Non-pigmented ciliary epithelial cell (primary cell): ENCODE results near the gene FAIM.
"Not testable (repeated sequence)": the region's sequence is repeated elsewhere in the genome, so short reads cannot be mapped to it uniquely, and the experiment has no call there.

ENCODE experiments used
- DNase-seq: peaks from one replicate; pipeline ENCODE4 v3.0.0-alpha.2; 2010; ENCODE audit warnings: low read depth

Gene FAIM

GRCh38 chr3:138601661-138602060, 6.9 kb upstream of the FAIM start:
- DNase-seq = not testable (repeated sequence)

DNA sequence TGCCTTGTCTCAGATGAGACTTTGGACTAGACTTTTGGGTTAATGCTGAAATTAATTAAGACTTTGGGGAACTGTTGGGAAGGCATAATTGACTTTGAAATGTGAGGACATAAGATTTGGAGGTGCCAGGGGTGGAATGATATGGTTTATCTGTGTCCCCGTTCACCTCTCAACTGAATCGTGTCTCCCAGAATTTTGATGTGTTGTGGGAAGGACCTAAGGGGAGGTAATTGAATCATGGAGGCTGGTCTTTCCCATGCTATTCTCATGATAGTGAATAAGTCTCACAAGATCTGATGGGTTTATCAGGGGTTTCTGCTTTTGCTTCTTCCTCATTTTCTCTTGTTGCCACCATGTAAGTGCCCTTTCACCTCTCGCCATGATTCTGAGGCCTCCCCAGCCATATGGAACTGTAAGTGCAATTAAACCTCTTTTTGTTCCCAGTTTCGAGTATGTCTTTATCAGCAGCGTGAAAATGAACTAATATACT, 4.4 kb upstream of the FAIM start:
- DNase-seq = not testable (repeated sequence)

DNA sequence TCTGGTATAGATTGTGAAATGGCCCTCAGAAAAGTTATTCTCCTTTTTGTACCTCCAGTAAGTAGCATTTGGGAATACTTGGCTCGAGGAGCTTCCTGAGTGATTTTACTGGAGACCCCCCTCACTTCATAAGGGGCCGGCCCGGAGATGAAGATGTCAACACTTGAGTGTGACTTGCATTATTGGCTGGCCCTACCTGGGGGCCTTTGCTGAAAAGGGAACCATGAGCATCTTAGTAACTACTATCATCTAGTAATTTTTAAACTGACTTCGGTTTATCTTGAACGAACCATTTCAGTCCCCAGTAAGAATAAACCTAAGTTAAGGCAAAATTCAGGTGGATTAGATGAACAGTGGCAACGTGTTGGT, 1.3 kb downstream of the FAIM start:
- DNase-seq = no peak

GRCh38 chr3:138615462-138615861, 6.9 kb downstream of the FAIM start:
- no peak for DNase-seq

- DNase-seq = no peak
Measured at GRCh38 chr3:138620431-138620830, 11.9 kb downstream of the FAIM start.

GRCh38 chr3:138624518-138624917, 15.9 kb downstream of the FAIM start:
- DNase-seq = no peak

DNA sequence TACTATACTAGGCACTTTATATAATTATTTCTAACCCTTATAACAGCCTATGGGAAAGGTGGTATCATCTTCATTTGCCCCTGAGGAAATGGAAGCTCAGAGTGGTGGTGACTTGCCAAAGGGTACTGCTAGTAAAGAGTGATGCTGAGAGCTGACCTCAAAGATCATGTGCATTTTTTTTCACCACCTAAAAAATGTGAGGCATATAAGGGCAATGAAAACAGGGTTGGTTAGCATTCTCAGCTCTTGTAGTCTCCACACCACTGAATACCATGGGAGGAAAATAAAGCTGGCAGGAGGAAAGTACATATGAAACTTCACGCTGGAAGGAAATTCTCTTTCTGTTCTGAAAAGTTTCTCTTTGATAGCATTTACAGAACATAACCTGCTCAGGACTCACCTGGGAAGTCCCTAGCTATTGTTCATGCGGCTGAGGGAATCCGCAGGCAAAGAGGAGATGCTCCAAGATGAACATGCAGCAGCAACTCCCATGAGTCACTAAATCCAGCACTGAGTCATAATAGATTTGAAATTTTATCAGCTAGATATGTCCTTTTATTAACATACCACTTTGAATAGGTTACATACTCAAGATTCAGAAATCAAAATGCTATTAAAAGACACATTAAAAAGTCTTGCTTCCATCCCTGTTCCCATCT, 17.3 kb downstream of the FAIM start:
- DNase-seq = peak; percentile 31

- DNase-seq = no peak
Measured at GRCh38 chr3:138629526-138629925, 21.0 kb downstream of the FAIM start.

GRCh38 chr3:138638641-138639040, 30.1 kb downstream of the FAIM start:
- DNase-seq = no peak

- no peak for DNase-seq
Measured at GRCh38 chr3:138640537-138640936, 32.0 kb downstream of the FAIM start.

GRCh38 chr3:138642226-138642926, 33.8 kb downstream of the FAIM start:
- no peak for DNase-seq

DNA sequence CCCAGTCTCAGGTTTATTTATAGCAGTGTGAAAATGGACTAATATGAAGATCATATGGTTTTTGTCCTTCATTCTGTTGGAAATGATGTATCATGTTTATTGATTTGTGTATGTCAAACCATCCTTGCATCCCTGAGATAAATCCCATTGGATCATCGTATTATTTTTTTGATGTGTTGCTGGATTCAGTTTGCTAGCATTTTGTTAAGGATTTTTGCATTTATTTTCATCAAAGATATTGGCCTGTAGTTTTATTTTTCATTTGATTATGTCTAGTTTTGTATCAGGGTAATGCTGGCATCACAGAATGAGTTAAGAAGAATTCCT, 34.3 kb downstream of the FAIM start:
- no peak for DNase-seq

DNA sequence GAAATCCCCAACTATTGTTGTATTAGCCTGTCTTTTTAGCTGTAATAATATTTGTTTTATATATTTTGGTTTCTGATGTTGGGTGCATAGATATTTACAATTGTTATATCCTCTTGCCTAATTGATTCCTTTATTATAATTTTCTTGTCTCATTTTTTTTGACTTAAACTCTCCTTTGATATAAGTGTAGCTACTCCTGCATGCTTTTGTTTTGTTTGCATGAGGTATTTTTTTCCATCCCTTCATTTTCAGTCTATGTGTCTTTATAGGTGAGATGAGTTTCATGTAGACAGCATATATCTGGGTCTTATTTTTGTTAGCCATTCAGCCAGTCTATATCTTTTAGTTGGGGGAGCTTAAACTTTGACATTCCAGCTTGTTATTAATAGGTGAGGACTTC, 37.4 kb downstream of the FAIM start:
- DNase-seq = no peak

DNA sequence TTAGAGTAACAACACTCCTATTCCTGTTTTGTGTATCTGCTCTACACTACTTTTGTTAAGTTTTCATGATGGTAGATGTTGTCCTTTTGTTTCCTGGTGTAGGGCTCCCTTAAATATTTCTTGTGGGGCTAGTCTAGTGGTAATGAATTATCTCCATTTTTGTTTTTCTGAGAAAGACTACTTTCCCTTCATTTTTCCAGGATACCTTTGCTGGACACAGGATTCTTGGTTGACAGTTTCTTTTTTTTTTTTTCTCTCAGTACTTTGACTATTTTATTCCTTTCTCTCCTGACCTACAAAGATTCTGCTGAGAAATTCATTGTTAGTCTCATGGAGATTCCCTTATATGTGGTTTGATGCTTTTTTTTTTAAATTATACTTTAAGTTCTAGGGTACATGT, 37.9 kb downstream of the FAIM start:
- DNase-seq = no peak

DNA sequence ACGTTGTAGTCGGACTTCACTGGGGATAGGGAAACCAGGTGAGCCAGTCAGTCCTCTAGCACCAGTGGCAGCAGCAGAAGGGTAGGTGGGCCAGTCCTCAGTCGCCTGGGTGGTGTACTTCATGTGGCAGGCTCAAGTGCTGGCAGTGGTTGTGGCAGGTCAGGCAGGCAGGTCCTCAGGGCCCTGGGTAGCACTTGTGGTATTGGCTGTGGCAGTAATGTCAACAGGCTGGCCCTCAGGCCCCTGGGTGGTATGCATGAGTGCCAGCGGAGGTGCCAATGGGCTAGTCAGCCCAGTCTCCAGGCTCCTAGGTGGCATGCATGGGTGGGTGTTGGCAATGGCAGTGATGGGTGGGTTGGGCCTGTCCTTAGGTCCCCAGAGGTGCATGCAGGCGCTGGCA, 40.6 kb downstream of the FAIM start:
- no peak for DNase-seq

- no peak for DNase-seq
Measured at GRCh38 chr3:138653567-138653966, 45.0 kb downstream of the FAIM start.

DNA sequence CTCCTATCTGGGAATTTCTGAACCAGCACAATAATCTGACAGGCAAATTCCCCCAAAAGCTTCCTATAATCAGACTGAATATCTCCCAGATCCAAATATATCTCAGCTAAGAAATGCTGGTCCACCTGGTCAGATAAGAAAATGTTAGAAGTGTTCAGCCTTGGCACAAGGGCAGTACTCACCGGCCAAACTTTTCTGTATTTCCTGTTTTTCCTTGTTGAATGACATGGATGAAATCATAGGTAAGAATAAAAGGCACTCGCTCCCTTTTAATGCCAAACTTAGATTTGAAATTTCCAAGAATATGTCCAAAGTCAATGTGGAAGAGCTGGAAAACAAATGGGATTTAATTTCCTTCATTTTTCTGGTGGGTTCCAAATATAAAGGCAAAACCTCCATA, 48.9 kb downstream of the FAIM start:
- DNase-seq = no peak

- DNase-seq = no peak
Measured at GRCh38 chr3:138668107-138668506, 59.5 kb downstream of the FAIM start.

DNA sequence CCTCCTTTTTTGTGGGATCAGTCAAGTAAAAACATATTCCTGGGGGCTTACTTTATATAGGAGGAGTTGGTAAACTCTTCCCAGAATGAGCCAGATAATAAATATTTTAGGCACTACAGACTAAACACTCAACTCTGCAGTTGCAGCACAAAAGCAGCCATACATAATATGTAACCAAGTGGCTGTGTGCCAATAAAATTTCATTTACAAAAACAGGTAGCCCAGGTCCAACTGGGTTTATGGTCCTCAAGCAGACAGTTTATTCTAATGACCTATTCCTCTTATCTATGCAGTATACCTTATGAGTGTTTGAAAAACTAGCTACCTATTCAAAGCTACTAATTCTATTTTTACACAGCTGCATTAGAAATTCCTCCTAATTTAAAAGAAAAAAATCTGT, 61.8 kb downstream of the FAIM start:
- DNase-seq = no peak

GRCh38 chr3:138673641-138674530, 65.3 kb downstream of the FAIM start:
- no peak for DNase-seq

- DNase-seq = no peak
Measured at GRCh38 chr3:138675393-138675792, 66.8 kb downstream of the FAIM start.

GRCh38 chr3:138678086-138678485, 69.5 kb downstream of the FAIM start:
- no peak for DNase-seq

DNA sequence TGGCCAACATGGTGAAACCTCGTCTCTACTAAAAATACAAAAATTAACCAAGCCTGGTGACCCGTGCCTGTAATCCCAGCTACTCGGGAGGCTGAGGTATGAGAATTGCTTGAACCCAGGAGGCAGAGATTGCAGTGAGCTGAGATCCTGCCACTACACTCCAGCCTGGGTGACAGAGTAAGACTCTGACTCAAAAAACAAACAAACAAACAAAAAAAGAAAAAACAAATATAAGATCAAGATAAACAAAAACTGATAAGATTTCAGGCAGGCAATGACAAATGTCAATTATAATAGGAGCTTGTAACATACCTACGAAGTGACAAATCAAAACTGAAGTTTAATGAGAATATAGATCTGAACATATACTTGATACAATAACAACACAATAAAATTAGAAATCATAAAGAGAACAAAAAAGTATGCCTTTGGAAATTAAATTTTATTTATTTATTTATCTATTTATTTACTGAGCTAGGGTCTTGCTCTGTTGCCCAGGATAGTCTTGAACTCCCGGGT, 70.4 kb downstream of the FAIM start:
- no peak for DNase-seq
